IMR-90 (cell line): ENCODE measurements around the gene FABP7. TPM values are rescaled to one million over a fixed set of nuclear protein-coding genes. Genes with fewer than 3 reads are reported as not detected.
A peak's percentile ranks its signal among the peaks of the same experiment; 100 is the strongest.

Source experiments
- ATAC-seq: fragments of 200-7000 bp; cut with Tn5 transposase; 2 replicates; pipeline ENCODE4 v1.9.1; 2020; ENCODE audit warnings: low read depth, mild to moderate bottlenecking, moderate library complexity
- BruUV-seq: library from RNA; stranded (reverse); fragments of 400-500 nt; replicated peaks from 2 replicates; lab custom pipeline; 2021; lab: Mats Ljungman, UMichigan
- CTCF ChIA-PET: fragments of 300-600 bp; formaldehyde crosslinking; extraction: SDS; loops from one replicate; lab custom pipeline; 2021; ENCODE audit warnings: antibody characterized with exemption; lab: Yijun Ruan, JAX
- POLR2A ChIA-PET: fragments of 300-600 bp; sonication (Branson Sonifier 250); formaldehyde crosslinking; loops from one replicate; lab custom pipeline; 2022; ENCODE audit warnings: antibody characterized with exemption; ENCODE audit not compliant: unreplicated experiment; lab: Charles Lee
- DNase-seq: peaks from one replicate; pipeline ENCODE4 v3.0.0; 2013
- H2AFZ ChIP-seq: replicated peaks from 2 replicates; pipeline ENCODE3; 2013; ENCODE audit warnings: low read length, mild to moderate bottlenecking; ENCODE audit not compliant: poor library complexity
- H2AK5ac ChIP-seq: 2 replicates; pipeline ENCODE4 v1.6.1; 2013; ENCODE audit warnings: low read depth, low read length, inconsistent platforms
- H2AK9ac ChIP-seq: replicated peaks from 2 replicates; pipeline ENCODE3; 2013; ENCODE audit warnings: mild to moderate bottlenecking, low read depth, low read length, moderate library complexity; ENCODE audit not compliant: poor library complexity
- H2BK120ac ChIP-seq: 2 replicates; pipeline ENCODE4 v1.6.1; 2013; ENCODE audit warnings: low read depth, low read length, inconsistent platforms
- H2BK15ac ChIP-seq: 3 replicates; pipeline ENCODE4 v1.6.1; 2013; ENCODE audit warnings: low read depth, low read length, inconsistent platforms
- H2BK20ac ChIP-seq: 2 replicates; pipeline ENCODE4 v1.6.1; 2013; ENCODE audit warnings: low read depth, mild to moderate bottlenecking, inconsistent platforms, low read length, moderate library complexity
- H2BK5ac ChIP-seq: 2 replicates; pipeline ENCODE4 v1.6.1; 2013; ENCODE audit warnings: mild to moderate bottlenecking, low read depth, low read length, inconsistent platforms; ENCODE audit not compliant: poor library complexity, severe bottlenecking
- H3K14ac ChIP-seq: replicated peaks from 2 replicates; pipeline ENCODE4 v1.6.1; 2013; ENCODE audit warnings: low read depth, low read length, inconsistent platforms
- H3K18ac ChIP-seq: 2 replicates; pipeline ENCODE4 v1.6.1; 2013; ENCODE audit warnings: low read depth, low read length, control low read depth
- H3K23ac ChIP-seq: 2 replicates; pipeline ENCODE4 v1.6.1; 2013; ENCODE audit warnings: low read depth, low read length, inconsistent platforms
- H3K27ac ChIP-seq: 2 replicates; pipeline ENCODE4 v1.5.1; 2013; ENCODE audit warnings: mild to moderate bottlenecking, control low read depth, low read length; ENCODE audit not compliant: insufficient read depth
- H3K27me3 ChIP-seq: 2 replicates; pipeline ENCODE4 v1.6.1; 2013; ENCODE audit warnings: low read length; ENCODE audit not compliant: control insufficient read depth, insufficient read depth
- H3K36me3 ChIP-seq: 2 replicates; pipeline ENCODE4 v1.6.1; 2013; ENCODE audit warnings: low read length, mixed read lengths; ENCODE audit not compliant: control insufficient read depth, insufficient read depth
- H3K4ac ChIP-seq: 2 replicates; pipeline ENCODE4 v1.6.1; 2013; ENCODE audit warnings: low read depth, low read length, inconsistent platforms
- H3K4me1 ChIP-seq: 2 replicates; pipeline ENCODE4 v1.6.1; 2013; ENCODE audit warnings: low read length, mixed read lengths; ENCODE audit not compliant: control insufficient read depth, insufficient read depth
- H3K4me2 ChIP-seq: 2 replicates; pipeline ENCODE4 v1.6.1; 2013; ENCODE audit warnings: low read depth, mild to moderate bottlenecking, control low read depth, low read length, moderate library complexity
- H3K4me3 ChIP-seq: 2 replicates; pipeline ENCODE4 v1.5.1; 2013; ENCODE audit warnings: low read depth, mild to moderate bottlenecking, control low read depth, low read length, moderate library complexity; ENCODE audit not compliant: insufficient read depth
- H3K56ac ChIP-seq: 2 replicates; pipeline ENCODE4 v1.6.1; 2013; ENCODE audit warnings: low read length, inconsistent platforms; ENCODE audit not compliant: insufficient read depth; ENCODE audit errors: extremely low read depth
- H3K79me1 ChIP-seq, 2 experiments: 2 replicates each; pipeline ENCODE4 v1.6.1; 2013; ENCODE audit warnings: low read length in 2 of 2, inconsistent platforms in 1 of 2, low read depth in 1 of 2
- H3K9ac ChIP-seq: 2 replicates; pipeline ENCODE4 v1.6.1; 2013; ENCODE audit warnings: low read depth, low read length, control low read depth
- H3K9me1 ChIP-seq: 2 replicates; pipeline ENCODE4 v1.6.1; 2013; ENCODE audit warnings: low read length, inconsistent platforms; ENCODE audit not compliant: insufficient read depth
- H3K9me3 ChIP-seq: 2 replicates; pipeline ENCODE4 v1.6.1; 2013; ENCODE audit warnings: low read length; ENCODE audit not compliant: control insufficient read depth, insufficient read depth
- H4K20me1 ChIP-seq: 2 replicates; pipeline ENCODE4 v1.6.1; 2013; ENCODE audit warnings: low read length, inconsistent platforms; ENCODE audit not compliant: insufficient read depth
- H4K5ac ChIP-seq: 2 replicates; pipeline ENCODE4 v1.6.1; 2013; ENCODE audit warnings: mild to moderate bottlenecking, low read depth, low read length, control low read depth
- H4K8ac ChIP-seq, 2 experiments: 2 replicates each; pipeline ENCODE4 v1.6.1; 2013; ENCODE audit warnings: low read depth in 2 of 2, low read length in 2 of 2, control low read depth in 1 of 2, inconsistent platforms in 1 of 2
- H4K91ac ChIP-seq: 2 replicates; pipeline ENCODE4 v1.6.1; 2013; ENCODE audit warnings: low read depth, low read length, inconsistent platforms; ENCODE audit not compliant: insufficient read depth
- BHLHE40 ChIP-seq: fragments of 150-350 bp; IDR thresholded peaks from 2 replicates; pipeline ENCODE4 v1.6.1; 2016; ENCODE audit warnings: mild to moderate bottlenecking, low read depth, low read length
- CEBPB ChIP-seq: IDR thresholded peaks from 2 replicates; pipeline ENCODE4 v1.6.1; 2012; ENCODE audit warnings: low read depth, low read length, improper control_type of control experiment
- CHD1 ChIP-seq: IDR thresholded peaks from 2 replicates; pipeline ENCODE4 v1.6.1; 2012; ENCODE audit warnings: low read depth, low read length, improper control_type of control experiment
- CTCF ChIP-seq: conservative IDR thresholded peaks from 2 replicates; pipeline ENCODE4 v1.5.1; 2012; ENCODE audit warnings: mild to moderate bottlenecking, low read depth, low read length, improper control_type of control experiment
- ELK1 ChIP-seq: fragments of 150-350 bp; IDR thresholded peaks from 2 replicates; pipeline ENCODE4 v1.6.1; 2016; ENCODE audit warnings: low read depth, mild to moderate bottlenecking, low read length, moderate library complexity, borderline replicate concordance
- FOS ChIP-seq: fragments of 150-350 bp; IDR thresholded peaks from 2 replicates; pipeline ENCODE4 v1.6.1; 2016; ENCODE audit warnings: low read depth, low read length
- MAFK ChIP-seq: IDR thresholded peaks from 2 replicates; pipeline ENCODE4 v1.6.1; 2012; ENCODE audit warnings: low read depth, low read length, improper control_type of control experiment
- MAZ ChIP-seq: IDR thresholded peaks from 2 replicates; pipeline ENCODE4 v1.6.1; 2012; ENCODE audit warnings: low read depth, mild to moderate bottlenecking, low read length, improper control_type of control experiment, moderate library complexity, borderline replicate concordance
- MXI1 ChIP-seq: IDR thresholded peaks from 2 replicates; pipeline ENCODE4 v1.6.1; 2012; ENCODE audit warnings: low read depth, mild to moderate bottlenecking, low read length, moderate library complexity, borderline replicate concordance
- NFE2L2 ChIP-seq: fragments of 150-350 bp; IDR thresholded peaks from 2 replicates; pipeline ENCODE4 v1.6.1; 2016; ENCODE audit warnings: low read depth, mild to moderate bottlenecking, low read length
- POLR2A ChIP-seq: IDR thresholded peaks from 2 replicates; pipeline ENCODE4 v1.6.1; 2012; ENCODE audit warnings: mild to moderate bottlenecking, low read depth, low read length
- RAD21 ChIP-seq: IDR thresholded peaks from 2 replicates; pipeline ENCODE4 v1.6.1; 2012; ENCODE audit warnings: low read length, improper control_type of control experiment
- RCOR1 ChIP-seq: IDR thresholded peaks from 2 replicates; pipeline ENCODE4 v1.6.1; 2012; ENCODE audit warnings: mild to moderate bottlenecking, low read length, improper control_type of control experiment; ENCODE audit not compliant: insufficient replicate concordance
- RFX5 ChIP-seq: IDR thresholded peaks from 2 replicates; pipeline ENCODE4 v1.8.0; 2012; ENCODE audit warnings: low read depth, mild to moderate bottlenecking, low read length, moderate library complexity
- SMC3 ChIP-seq: fragments of 150-350 bp; IDR thresholded peaks from 2 replicates; pipeline ENCODE4 v1.6.1; 2016; ENCODE audit warnings: low read depth, mild to moderate bottlenecking, antibody characterized with exemption, low read length, moderate library complexity
- USF2 ChIP-seq: fragments of 150-350 bp; IDR thresholded peaks from 2 replicates; pipeline ENCODE4 v1.6.1; 2017; ENCODE audit warnings: mild to moderate bottlenecking, antibody characterized with exemption, low read length, low read depth
- WGBS, 2 experiments: methylation state at CpG; one replicate each; pipeline versions ENCODE4 v1.1.5 to v1.1.7; 2013; ENCODE audit warnings: missing lambda C conversion rate in 2 of 2; ENCODE audit not compliant: insufficient read length in 1 of 2; ENCODE audit errors: extremely low coverage in 2 of 2; 5-methylcytosine and 5-hydroxymethylcytosine counted together
- dilution Hi-C: fragments of 300-500 bp; cut with HindIII; formaldehyde crosslinking; loops from one replicate; pipeline ENCODE4 v1.14.3; 2018; ENCODE audit warnings: low sequenced_read_pairs; ENCODE audit not compliant: unreplicated experiment
- in situ Hi-C: fragments of 300-500 bp; cut with MboI; formaldehyde crosslinking; loops from 3 replicates; pipeline ENCODE4 v1.14.3; 2019; ENCODE audit warnings: low sequenced_read_pairs, inconsistent platforms, mixed read lengths
- intact Hi-C: fragments of 100-400 bp; cut with micrococcal nuclease; formaldehyde crosslinking; loops from 2 replicates; pipeline ENCODE4 v1.10.0; 2022
- polyA plus RNA-seq, 3 experiments: library from polyadenylated mRNA; depleted of rRNA; stranded (reverse); fragments of >200 nt; gene quantifications; 2 replicates each; pipeline ENCODE4 v1.2.3, GENCODE V29; 2012; ENCODE audit warnings: low replicate concordance in 1 of 3
- total RNA-seq: library from RNA; depleted of rRNA; stranded (reverse); fragments of >200 nt; gene quantifications from 2 replicates; pipeline ENCODE4 v1.2.3, GENCODE V29; 2012

FABP7 gene
- total and polyA plus RNA-seq, 2 of the 4 experiments (the other 2 are of a cell fraction), result not detected

GRCh38 chr6:122801397-122801796 lies 21.9 kb downstream of the FABP7 start:
- POLR2A ChIA-PET, result no interaction called here

More at GRCh38 chr6:122801397-122801796, 21.9 kb downstream of the FABP7 start:
- Histone ChIP-seq H2BK15ac (no peak overlapping the region), H4K20me1 (no peaks in the 10 kb centered on the region), H3K4ac (peak overlapping the region; percentile 68), H3K9me3 (no peaks in the 10 kb centered on the region), H3K27ac (peak overlapping the region; percentile 71; the same call in 1 of the 2 replicates), H2BK120ac (peak overlapping the region; percentile 67), H3K27me3 (no peaks in the 10 kb centered on the region), H2AFZ (no peak overlapping the region), H4K91ac (no peak overlapping the region; the same call in 1 of the 2 replicates), H4K5ac (peak overlapping the region; percentile 77), H2AK9ac (no peak overlapping the region), H3K18ac (peak overlapping the region; percentile 91), H3K9ac (no peak overlapping the region; the same call in 1 of the 2 replicates), H2BK20ac (0 out of 2 replicates have a peak overlapping the region, but pooled peaks have one; percentile 51), H2BK5ac (no peak overlapping the region), H3K56ac (no peak overlapping the region), H3K9me1 (peaks cover 13% of the 10 kb centered on the region), H3K79me1 (peaks cover 0 to 7% of the 10 kb centered on the region in 2 experiments; a peak in 3 of 4 replicates), H4K8ac (peak overlapping the region in 1 of 2 experiments; percentile 29; a peak in 1 of 4 replicates), H2AK5ac (no peak overlapping the region), H3K23ac (0 out of 2 replicates have a peak overlapping the region, but pooled peaks have one; percentile 13), H3K4me1 (peaks cover 30% of the 10 kb centered on the region), H3K4me2 (no peak overlapping the region), H3K4me3 (no peak overlapping the region), H3K14ac (0 out of 2 replicates have a peak overlapping the region, but pooled peaks have one; percentile 22), H3K36me3 (peaks cover 40% of the 10 kb centered on the region)
- DNase-seq (no peak), ATAC-seq (no peak)
- dilution Hi-C loops (no loop called here), in situ Hi-C loops (no loop called here), intact Hi-C loops (no loop called here)
- WGBS, 2 experiments, result no CpG with 5 or more reads among the region's 1 CpG
- BruUV-seq, result no TSS peak
- CTCF ChIA-PET, result interaction anchor here (1.2 kb wide), 1 partner anchor 12 kb away, joined by 3 read pairs; no protein-coding TSS in a partner anchor
- TF ChIP-seq SMC3 (no peak), POLR2A (no peak), BHLHE40 (no peak), MAZ (no peak), CEBPB (no peak), MXI1 (no peak), ELK1 (no peak), MAFK (no peak), CTCF (no peak), NFE2L2 (no peak), FOS (no peak), RFX5 (no peak), RAD21 (no peak), CHD1 (no peak), USF2 (no peak), RCOR1 (no peak)
